ENCODE data around the gene SLC38A6.

SLC38A6 gene

GRCh38 chr14:60973070-60973469, 8.0 kb upstream of the SLC38A6 start:
- H3K9me3 ChIP-seq (ENCODE audit: insufficient read depth, low read depth, low read length), result no peaks in the 10 kb centered on the region
- H4K20me1 ChIP-seq (ENCODE audit: insufficient read depth, low read length, poor library complexity, severe bottlenecking), result no peaks in the 10 kb centered on the region
- H3K4me2 ChIP-seq (ENCODE audit: low read depth, low read length, poor library complexity, severe bottlenecking), result no peak overlapping the region
- H3K27me3 ChIP-seq (ENCODE audit: insufficient read depth, low read length, poor library complexity, severe bottlenecking), result no peaks in the 10 kb centered on the region
- TF ChIP-seq EZH2phosphoT487 (IDR thresholded peaks at IDR 0.05; ENCODE audit: borderline replicate concordance) (no peak), CTCF (conservative IDR thresholded peaks at IDR 0.05; ENCODE audit: low read length) (no peak)
- no peak overlapping the region for H2AFZ ChIP-seq (ENCODE audit: low read length)
- no peaks in the 10 kb centered on the region for H3K9me2 ChIP-seq (replicated peaks; ENCODE audit: low read depth, low read length)
- H3K4me3 ChIP-seq (ENCODE audit: low read length, poor library complexity, severe bottlenecking), result no peak overlapping the region
- H3F3A ChIP-seq (ENCODE audit: low read depth), result no peaks in the 10 kb centered on the region
- no peaks in the 10 kb centered on the region for H3K79me2 ChIP-seq (ENCODE audit: insufficient read depth, low read length)
- no peaks in the 10 kb centered on the region for H3K4me1 ChIP-seq (ENCODE audit: insufficient read depth, low read length, poor library complexity, severe bottlenecking)
- no peak overlapping the region for H3K9ac ChIP-seq (ENCODE audit: low read depth, low read length, poor library complexity, severe bottlenecking)
- H3K36me3 ChIP-seq (ENCODE audit: insufficient read depth, low read length), result peaks cover 4% of the 10 kb centered on the region; the same call in 1 of the 2 replicates

GRCh38 chr14:60974090-60974651, 6.9 kb upstream of the SLC38A6 start:
- H3K36me3 ChIP-seq (ENCODE audit: insufficient read depth, low read length), result peaks cover 4% of the 10 kb centered on the region; the same call in 1 of the 2 replicates
- no peaks in the 10 kb centered on the region for H3K79me2 ChIP-seq (ENCODE audit: insufficient read depth, low read length)
- H4K20me1 ChIP-seq (ENCODE audit: insufficient read depth, low read length, poor library complexity, severe bottlenecking), result no peaks in the 10 kb centered on the region
- no peak overlapping the region for H3K4me3 ChIP-seq (ENCODE audit: low read length, poor library complexity, severe bottlenecking)
- no peaks in the 10 kb centered on the region; the same call in 1 of the 2 replicates for H3F3A ChIP-seq (ENCODE audit: low read depth)
- H3K27me3 ChIP-seq (ENCODE audit: insufficient read depth, low read length, poor library complexity, severe bottlenecking), result no peaks in the 10 kb centered on the region
- H3K4me2 ChIP-seq (ENCODE audit: low read depth, low read length, poor library complexity, severe bottlenecking), result no peak overlapping the region
- no peaks in the 10 kb centered on the region for H3K9me2 ChIP-seq (replicated peaks; ENCODE audit: low read depth, low read length)
- H3K4me1 ChIP-seq (ENCODE audit: insufficient read depth, low read length, poor library complexity, severe bottlenecking), result peaks cover 6% of the 10 kb centered on the region
- H3K9ac ChIP-seq (ENCODE audit: low read depth, low read length, poor library complexity, severe bottlenecking), result no peak overlapping the region
- no peak overlapping the region for H2AFZ ChIP-seq (ENCODE audit: low read length)
- no peaks in the 10 kb centered on the region for H3K9me3 ChIP-seq (ENCODE audit: insufficient read depth, low read depth, low read length)
- TF ChIP-seq CTCF (conservative IDR thresholded peaks at IDR 0.05; ENCODE audit: low read length), result no peak
- no peak for TF ChIP-seq EZH2phosphoT487 (IDR thresholded peaks at IDR 0.05; ENCODE audit: borderline replicate concordance)

GRCh38 chr14:60975551-60975950, 5.5 kb upstream of the SLC38A6 start:
- no peaks in the 10 kb centered on the region; the same call in 1 of the 2 replicates for H3F3A ChIP-seq (ENCODE audit: low read depth)
- H3K4me2 ChIP-seq (ENCODE audit: low read depth, low read length, poor library complexity, severe bottlenecking), result no peak overlapping the region
- H3K27me3 ChIP-seq (ENCODE audit: insufficient read depth, low read length, poor library complexity, severe bottlenecking), result no peaks in the 10 kb centered on the region
- no peaks in the 10 kb centered on the region for H4K20me1 ChIP-seq (ENCODE audit: insufficient read depth, low read length, poor library complexity, severe bottlenecking)
- no peaks in the 10 kb centered on the region for H3K9me3 ChIP-seq (ENCODE audit: insufficient read depth, low read depth, low read length)
- H3K36me3 ChIP-seq (ENCODE audit: insufficient read depth, low read length), result no peaks in the 10 kb centered on the region
- no peak overlapping the region for H2AFZ ChIP-seq (ENCODE audit: low read length)
- no peak overlapping the region for H3K4me3 ChIP-seq (ENCODE audit: low read length, poor library complexity, severe bottlenecking)
- no peaks in the 10 kb centered on the region for H3K79me2 ChIP-seq (ENCODE audit: insufficient read depth, low read length)
- TF ChIP-seq EZH2phosphoT487 (IDR thresholded peaks at IDR 0.05; ENCODE audit: borderline replicate concordance) (no peak), CTCF (conservative IDR thresholded peaks at IDR 0.05; ENCODE audit: low read length) (no peak)
- H3K9me2 ChIP-seq (replicated peaks; ENCODE audit: low read depth, low read length), result no peaks in the 10 kb centered on the region
- H3K9ac ChIP-seq (ENCODE audit: low read depth, low read length, poor library complexity, severe bottlenecking), result no peak overlapping the region
- peaks cover 12% of the 10 kb centered on the region for H3K4me1 ChIP-seq (ENCODE audit: insufficient read depth, low read length, poor library complexity, severe bottlenecking)

Data from Loucy (cell line).